Activated T-helper 9 cell treated with anti-CD3 and anti-CD28 coated beads, Interleukin-2, amount 50 U/mL, for 16 hours (primary cell): ENCODE data around the gene CACNA1H.
"Not testable (repeated sequence)": the region's sequence is repeated elsewhere in the genome, so short reads cannot be mapped to it uniquely, and the experiment has no call there.

Source experiments
- DNase-seq: peaks from one replicate; pipeline ENCODE4 v3.0.0-alpha.2; 2020; ENCODE audit warnings: low read depth

Gene CACNA1H

DNA sequence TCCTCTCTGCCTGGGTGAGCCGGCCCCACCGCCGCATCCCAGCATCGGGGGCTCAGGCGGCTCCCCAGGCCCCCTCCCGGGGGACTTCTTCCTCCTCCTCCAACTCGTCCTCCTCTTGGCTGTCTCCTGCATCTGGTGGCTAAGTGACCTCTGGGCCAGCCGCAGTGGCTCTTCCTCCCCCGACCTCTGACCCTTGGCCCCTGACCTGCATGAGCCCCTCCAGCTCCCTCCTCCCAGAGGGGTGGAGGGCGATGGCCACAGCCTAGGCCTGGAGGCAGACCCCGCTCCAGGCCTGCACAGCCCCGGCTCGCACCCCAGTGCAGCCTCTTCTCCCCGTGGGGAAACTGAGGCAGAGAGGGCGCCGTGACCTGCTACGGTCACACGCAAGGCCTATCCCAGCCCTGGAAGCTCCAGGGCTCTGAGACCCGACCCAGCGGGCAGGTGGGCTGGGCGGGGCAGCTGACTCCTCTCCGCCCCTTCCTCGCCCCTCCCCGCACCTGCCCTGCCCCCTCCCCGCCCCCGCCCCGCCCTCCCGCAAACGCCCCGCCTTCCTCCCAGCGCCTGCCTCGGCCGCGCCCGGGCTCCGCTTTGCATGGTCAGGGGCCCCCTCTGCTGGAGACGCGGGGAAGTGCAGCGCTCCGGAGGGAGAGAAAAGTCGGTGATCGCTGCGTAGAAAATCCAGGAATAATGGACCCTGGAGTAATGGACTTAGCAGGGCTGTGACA lies 96.3 kb downstream of the CACNA1H start:
- DNase-seq = not testable (repeated sequence)

GRCh38 chr16:1253701-1254364 lies 100.9 kb downstream of the CACNA1H start:
- not testable (repeated sequence) for DNase-seq

GRCh38 chr16:1254821-1255220 lies 101.9 kb downstream of the CACNA1H start:
- not testable (repeated sequence) for DNase-seq

GRCh38 chr16:1255276-1256122 lies 102.6 kb downstream of the CACNA1H start, which contains the start of gene TPSD1:
TSS of gene TPSD1 (plus strand) at chr16:1256069. CDS start at chr16:1256281, 212 bp downstream.
- DNase-seq = not testable (repeated sequence)

DNA sequence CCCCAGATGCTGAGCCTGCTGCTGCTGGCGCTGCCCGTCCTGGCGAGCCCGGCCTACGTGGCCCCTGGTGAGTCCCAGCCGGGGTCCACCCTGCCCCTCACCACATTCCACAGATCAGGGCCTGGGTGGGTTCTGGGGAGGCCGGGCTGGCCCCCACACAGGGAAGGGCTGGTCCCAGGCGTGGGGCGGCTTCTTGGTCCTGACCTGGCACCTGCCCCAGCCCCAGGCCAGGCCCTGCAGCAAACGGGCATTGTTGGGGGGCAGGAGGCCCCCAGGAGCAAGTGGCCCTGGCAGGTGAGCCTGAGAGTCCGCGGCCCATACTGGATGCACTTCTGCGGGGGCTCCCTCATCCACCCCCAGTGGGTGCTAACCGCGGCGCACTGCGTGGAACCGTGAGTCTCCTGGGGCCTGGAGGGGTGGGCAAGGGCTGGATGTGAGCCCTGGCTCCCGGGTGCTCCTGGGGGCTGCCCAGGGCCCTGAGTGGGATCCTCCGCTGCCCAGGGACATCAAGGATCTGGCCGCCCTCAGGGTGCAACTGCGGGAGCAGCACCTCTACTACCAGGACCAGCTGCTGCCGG lies 103.5 kb downstream of the CACNA1H start:
- DNase-seq = not testable (repeated sequence)

DNA sequence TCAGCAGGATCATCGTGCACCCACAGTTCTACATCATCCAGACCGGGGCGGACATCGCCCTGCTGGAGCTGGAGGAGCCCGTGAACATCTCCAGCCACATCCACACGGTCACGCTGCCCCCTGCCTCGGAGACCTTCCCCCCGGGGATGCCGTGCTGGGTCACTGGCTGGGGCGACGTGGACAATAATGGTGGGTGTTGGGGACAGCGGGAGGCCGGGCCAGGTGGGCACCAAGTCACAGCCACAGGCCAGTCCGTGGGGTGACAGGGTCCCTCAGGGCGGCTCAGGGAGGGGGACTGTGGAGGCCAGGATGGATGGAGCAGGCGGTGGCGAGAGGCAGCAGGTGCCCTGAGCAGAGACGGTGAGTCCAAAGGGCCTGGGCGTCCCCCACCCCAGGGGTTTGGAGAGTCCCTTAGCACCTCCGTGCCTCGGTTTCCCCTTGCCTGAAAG lies 104.0 kb downstream of the CACNA1H start:
- no peak for DNase-seq

GRCh38 chr16:1257561-1258224 lies 104.8 kb downstream of the CACNA1H start:
- DNase-seq = no peak

GRCh38 chr16:1258225-1258600 lies 105.3 kb downstream of the CACNA1H start:
- DNase-seq = no peak

- DNase-seq = no peak
These were observed 106.2 kb downstream of the CACNA1H start for GRCh38 chr16:1258906-1259759.

GRCh38 chr16:1259760-1260068 lies 106.8 kb downstream of the CACNA1H start:
- no peak for DNase-seq

DNA sequence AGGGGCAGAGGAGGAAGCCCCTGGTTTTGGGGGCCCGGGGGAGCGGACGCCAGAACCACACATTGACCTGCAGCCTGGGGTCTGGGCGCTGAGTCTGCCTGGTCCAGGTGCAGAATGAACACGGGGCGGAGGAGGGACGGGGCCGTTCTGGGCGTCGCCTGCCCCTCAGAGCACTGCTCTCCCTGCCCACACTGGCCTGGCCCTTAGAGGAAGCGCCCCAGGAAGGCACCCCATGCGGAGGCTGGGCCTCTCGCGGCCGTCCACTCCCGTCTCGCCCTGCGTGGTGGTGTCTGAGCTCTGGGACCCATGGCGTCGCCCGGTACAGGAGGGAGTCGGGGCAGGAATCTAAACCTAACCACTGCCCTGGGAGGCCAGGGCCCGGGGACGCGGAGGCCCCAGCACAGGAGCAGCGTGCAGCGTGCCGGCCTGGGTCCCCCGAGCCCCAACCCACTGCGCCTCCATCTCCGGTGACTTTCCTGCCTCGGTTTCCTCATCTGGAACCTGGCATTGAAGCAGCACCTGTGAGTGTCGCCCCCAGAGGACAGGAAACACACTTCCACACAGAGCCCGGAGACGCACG lies 107.3 kb downstream of the CACNA1H start:
- DNase-seq = no peak

DNA sequence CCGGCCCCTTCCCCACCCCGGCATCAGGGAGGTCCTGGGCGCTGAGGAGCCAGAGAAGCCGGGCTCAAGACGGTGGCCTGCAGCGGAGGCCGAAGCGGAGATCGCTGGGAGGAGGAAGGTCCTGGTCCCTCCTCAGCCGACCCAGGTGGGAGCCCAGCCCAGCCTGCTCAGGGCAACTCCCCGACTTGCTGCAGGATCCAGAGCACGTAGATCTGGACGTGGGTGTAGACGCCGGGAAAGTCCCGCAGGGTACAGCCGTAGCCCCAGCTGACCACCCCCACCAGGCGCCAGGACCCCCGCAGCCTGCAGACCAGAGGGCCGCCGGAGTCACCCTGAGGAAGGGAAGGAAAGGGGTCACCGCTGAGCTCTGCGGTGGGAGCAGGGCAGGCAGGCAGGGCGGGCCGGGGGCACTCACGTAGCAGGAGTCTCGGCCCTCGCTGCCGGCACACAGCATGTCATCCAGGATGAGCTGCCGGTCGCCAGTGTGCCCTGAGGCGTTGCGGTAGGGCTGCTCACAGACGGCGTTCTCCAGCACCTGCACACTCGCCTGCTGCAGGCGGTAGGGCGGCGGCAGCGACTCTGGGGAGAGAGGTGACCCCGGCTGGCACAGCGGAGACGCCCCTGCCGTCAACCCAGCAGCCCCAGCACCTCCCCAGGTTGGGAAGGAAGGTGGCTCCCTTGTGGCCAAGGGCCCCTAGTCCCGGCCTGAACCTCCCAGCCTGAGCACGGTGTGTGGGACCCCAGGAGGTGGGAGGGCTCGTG lies 108.4 kb downstream of the CACNA1H start:
- no peak for DNase-seq

GRCh38 chr16:1262210-1262845 lies 109.4 kb downstream of the CACNA1H start:
- DNase-seq = no peak

GRCh38 chr16:1262846-1263221 lies 109.9 kb downstream of the CACNA1H start:
- no peak for DNase-seq

GRCh38 chr16:1263591-1264344 lies 110.9 kb downstream of the CACNA1H start:
- DNase-seq = no peak

DNA sequence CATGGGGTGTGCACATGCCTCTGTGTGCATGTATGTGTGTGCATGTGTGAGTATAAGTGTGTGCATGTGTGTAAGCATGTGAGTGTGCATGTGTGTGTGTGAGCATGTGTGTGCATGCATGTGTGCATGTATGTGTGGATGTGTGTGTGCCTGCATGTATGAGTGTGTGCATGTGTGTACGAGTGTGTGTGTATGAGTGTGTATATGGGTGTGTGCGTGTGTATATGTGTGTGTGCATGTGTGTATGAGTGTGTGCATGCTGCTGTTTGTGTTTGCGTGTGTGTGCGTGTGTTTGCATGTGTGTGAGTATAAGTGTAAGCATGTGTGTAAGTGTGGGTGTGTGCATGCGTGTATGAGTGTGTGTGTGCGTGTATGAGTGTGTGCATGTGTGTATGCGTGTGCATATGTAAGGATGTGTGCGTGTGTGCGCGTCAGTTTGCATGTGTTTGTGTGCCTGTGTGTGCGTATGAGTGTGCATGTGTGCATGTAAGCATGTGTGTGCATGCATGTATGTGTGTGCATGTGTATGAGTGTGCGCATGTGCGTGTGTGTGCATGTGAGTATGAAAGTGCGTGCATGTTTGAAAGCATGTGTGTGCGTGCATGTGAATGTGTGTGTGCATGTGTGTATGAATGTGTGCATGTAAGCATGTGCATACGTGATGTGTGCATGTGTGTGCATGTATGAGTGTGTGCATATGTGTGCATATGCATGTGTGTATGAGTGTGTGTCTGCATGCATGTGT lies 111.6 kb downstream of the CACNA1H start:
- DNase-seq = no peak

DNA sequence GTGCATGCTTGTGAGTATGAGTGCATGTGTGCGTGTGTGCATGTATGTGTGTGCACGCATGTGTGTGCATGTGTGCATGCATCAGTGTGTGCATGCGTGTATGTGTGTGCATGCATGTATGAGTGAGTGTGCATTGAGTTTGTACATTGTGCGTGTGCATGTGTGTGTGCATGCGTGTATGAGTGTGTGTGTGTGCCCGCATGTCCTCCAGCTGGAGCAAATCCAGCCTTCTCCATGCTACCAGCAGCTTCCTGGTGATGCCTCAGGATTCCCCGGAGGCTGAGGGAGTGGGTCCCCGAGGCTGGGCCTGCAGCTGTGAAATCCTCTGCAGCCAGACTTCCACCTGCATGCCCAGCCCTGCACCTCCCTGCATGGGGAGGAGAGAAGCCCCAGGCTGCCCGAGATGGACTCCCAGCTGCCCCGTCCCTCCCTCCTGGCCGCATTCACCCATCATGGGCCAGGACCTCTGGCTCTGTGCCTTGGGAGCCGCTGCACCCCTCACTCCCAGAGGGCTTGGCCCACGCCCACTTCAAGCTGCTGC lies 112.3 kb downstream of the CACNA1H start:
- no peak for DNase-seq

GRCh38 chr16:1265826-1266225 lies 112.9 kb downstream of the CACNA1H start:
- DNase-seq = no peak
